ENCODE measurements around the gene CRACDL.

CRACDL gene, protein sequence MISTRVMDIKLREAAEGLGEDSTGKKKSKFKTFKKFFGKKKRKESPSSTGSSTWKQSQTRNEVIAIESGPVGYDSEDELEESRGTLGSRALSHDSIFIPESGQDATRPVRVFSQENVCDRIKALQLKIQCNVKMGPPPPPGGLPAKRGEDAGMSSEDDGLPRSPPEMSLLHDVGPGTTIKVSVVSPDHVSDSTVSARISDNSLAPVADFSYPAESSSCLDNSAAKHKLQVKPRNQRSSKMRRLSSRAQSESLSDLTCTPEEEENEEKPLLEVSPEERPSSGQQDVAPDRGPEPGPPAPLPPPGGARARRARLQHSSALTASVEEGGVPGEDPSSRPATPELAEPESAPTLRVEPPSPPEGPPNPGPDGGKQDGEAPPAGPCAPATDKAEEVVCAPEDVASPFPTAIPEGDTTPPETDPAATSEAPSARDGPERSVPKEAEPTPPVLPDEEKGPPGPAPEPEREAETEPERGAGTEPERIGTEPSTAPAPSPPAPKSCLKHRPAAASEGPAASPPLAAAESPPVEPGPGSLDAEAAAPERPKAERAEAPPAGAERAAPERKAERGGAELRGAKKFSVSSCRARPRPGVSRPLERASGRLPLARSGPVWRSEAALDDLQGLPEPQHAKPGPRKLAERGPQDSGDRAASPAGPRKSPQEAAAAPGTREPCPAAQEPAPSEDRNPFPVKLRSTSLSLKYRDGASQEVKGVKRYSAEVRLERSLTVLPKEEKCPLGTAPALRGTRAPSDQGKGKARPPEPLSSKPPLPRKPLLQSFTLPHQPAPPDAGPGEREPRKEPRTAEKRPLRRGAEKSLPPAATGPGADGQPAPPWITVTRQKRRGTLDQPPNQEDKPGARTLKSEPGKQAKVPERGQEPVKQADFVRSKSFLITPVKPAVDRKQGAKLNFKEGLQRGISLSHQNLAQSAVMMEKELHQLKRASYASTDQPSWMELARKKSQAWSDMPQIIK

DNA sequence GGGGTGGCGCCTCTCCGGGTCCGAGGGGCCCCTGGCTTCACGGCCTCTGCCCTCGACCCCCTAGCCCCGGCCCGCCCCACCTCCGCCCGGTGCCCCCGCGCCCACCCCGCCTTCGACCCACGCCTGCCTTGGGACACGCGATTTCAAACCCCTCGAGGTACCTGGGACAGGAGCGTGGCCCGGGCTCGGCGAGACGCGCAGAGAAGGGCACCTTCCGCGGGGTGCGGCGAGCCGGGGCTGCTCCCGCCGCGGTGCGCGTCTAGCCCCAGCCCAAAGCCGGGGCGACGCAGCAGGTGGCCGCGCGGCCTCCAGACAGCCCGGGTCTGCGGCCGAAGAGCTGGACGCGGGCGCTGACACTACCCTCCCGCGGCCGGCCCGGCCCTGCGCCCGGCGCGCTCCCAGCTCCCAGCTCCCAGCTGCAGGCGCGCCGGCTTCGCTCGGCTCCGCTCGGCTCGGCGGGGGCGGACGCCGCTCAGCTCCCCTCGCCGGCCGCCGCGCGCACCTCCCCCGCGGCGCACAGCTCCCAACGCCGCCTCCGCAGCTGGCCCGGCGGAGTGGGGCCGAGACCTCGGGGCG, at the start of gene CRACDL:
CRACDL (minus strand) TSS at position 449 of the 576 bp plus-strand sequence. CDS start 89,425 bp downstream, outside the sequence.
- H3K27ac ChIP-seq: peak within 1 kb of the TSS in 12 of 21 experiments; percentile 22 to 84 (median 60)
- peak within 1 kb of the TSS; percentile 34 to 49 (median 43) for H3K4me3 ChIP-seq

DNA sequence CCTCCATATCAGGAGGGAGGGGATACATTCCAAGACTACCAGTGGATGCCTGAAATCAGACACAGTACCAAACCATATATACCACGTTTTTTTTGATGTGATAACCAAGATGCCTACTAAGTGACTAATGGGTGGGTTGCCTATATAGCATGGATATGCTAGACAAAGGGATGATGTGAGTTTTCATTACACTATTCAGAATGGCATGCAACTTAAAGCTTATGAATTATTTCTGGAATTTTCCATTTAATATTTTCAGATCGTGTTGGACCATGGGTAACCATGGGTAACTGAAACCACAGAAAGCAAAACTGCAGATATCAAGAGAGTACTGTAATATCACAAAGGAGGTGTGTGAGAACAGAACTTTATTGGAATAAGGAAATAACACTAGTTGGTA, 39.6 kb upstream of the CRACDL start:
- H3K27ac ChIP-seq: no peak overlapping the region

DNA sequence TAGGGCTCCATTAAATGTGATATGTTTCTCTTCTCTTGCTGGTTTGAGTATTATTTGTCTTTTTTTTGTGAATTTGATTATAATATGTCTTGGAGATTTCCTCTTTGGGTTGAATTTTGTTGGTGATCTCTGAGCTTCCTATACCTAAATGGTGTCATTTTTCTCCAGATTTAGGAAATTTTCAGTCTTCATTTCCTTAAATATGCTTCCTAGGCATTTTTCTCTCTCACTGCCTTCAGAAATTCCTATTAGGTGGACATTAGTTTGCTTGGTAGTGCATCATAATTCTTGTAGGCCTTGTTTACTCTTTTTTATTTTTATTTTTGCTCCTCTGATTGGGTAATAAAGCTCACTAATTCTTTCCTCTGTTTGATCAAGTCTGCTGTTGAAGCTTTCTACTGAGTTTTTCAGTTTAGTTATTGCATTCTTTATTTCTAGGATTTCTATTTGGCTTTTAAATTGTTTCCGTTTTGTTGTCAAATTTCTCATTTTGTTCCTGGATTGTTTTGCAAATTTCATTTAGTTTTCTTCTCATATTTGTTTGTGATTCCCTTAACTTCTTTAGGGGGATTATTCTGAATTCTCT, 36.6 kb upstream of the CRACDL start:
- Histone ChIP-seq H3K27ac (no peak overlapping the region), H3K4me3 (no peak overlapping the region)

More for the DNA sequence above, 39.6 kb upstream of the CRACDL start:
- no peak overlapping the region for H3K4me3 ChIP-seq

DNA sequence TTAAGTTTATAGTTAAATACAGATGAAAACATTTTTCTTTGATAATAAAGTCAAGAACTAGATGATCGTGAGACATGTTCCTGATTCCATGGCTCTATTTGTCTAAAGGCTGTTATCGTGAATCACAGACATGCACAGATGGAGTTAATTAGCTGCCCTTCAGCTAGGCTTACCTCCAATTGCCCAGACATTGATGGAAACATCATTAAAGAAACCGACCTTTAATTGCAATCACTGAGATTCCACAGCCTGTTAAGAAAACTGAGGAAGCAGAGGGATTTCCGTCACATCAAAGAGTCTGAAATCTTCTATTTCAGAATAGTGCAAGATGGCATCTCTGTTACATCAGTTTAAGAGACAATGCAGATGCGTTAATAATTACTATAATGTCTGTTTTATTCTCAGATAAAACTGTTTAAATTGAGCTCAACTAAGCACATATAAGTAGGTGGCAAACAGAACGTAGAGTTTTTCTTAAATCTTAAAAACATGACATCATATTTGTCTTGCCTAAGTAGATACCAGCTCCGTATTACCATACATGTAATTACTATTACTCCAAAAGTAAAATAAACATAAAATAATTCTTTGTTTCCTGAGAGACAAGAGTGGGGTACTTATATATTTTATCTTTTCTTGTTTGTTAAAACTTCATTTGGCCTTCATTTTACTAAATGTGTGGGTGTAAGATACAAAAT, 23.9 kb upstream of the CRACDL start:
- no peak overlapping the region for H3K4me3 ChIP-seq
- no peak overlapping the region for H3K27ac ChIP-seq

DNA sequence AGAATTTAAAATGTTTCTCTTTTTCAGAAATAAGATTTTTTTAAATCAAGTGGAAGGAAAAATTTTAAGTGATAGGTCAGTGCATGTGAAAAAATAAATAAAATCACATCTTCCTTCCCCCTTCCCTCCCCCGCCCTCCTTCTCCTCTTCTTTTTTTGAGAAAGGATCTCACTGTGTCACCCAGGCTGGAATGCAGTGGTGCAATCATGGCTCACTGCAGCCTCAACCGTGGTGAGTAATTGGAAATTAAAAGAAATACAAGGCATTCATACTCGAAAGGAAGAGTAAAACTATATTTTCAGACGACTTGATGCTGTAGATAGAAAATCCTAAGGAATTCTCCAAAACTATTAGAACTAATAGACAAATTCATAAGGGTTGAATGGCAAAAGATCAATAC, 16.9 kb upstream of the CRACDL start:
- H3K27ac ChIP-seq: no peak overlapping the region

DNA sequence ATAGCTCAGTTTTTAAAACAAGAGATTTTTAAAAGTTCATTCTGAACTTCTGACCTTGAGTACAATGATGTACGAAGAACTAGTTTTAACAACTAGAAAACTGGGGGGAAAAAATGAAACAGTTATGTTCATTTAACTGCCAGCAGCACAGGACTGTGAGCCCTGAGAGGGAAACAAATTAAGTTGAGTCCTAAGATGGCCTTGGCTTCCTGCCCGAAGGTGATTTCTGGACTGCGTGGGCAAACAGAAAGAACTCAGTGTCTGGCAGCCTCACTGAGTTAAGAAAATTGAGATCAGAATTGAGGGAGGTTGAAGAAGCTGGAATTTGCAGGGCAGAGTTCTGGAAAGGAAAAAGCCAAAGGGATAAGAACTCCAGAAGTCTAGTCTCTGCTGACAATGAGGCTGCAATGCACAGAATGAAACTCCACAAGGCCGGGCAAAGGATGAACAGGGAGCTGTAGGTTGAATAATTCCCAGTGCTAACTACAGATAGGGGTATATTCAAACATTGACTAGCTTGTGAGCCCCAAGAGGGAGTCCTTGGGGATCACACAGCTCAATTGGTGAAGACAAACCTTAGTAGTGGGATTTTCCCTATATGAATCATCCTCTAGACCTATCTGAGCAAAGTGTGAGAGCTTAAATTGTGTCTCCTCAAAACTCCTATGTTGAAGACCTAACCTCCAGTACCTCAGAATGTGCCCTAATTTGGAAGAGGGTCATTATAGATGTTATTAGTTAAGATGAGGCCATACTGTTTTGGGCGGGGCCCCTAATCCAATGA, 13.1 kb upstream of the CRACDL start:
- H3K4me3 ChIP-seq: no peak overlapping the region
- H3K27ac ChIP-seq: no peak overlapping the region

More for the DNA sequence above, 16.9 kb upstream of the CRACDL start:
- H3K4me3 ChIP-seq: no peak overlapping the region

DNA sequence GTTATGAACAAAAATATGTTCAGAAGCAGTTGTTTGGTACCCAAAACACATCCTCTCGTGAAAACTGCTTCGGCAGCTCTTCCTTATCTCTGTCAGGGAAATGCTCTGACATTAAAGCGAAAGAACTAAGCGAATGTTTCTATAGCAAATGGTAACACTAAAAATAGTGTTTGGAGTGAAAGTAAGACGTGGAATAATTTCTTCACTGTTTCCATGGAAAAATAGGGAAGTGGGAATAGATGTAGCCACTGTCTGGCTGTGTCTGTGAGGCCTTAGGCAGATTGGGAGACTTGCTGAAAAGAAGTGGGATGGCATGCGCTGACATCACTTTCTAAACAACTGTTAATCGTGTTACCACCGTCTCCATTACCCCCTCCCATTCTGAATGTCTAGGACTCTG, 11.5 kb upstream of the CRACDL start:
- Histone ChIP-seq H3K4me3 (no peak overlapping the region), H3K27ac (no peak overlapping the region)

DNA sequence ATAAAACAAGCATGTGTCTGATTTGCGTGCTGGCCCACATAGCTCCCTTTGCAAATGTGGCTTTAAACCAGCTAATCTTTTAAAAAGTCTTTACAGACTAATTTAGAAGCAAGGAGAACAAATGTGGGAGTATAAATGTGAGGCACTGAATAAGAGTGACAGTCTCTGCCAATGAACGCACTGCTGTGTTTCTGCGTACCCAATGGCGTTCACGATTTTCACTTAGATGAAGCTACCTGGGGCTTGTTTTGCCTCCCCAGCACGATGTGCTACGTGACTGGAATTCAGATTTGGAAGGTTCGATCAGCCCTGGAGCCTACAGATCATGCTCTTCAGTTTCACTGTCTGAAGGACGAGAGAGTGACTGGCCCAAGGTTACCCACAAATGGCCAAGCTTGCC, 10.8 kb upstream of the CRACDL start:
- H3K4me3 ChIP-seq: no peak overlapping the region
- no peak overlapping the region for H3K27ac ChIP-seq

DNA sequence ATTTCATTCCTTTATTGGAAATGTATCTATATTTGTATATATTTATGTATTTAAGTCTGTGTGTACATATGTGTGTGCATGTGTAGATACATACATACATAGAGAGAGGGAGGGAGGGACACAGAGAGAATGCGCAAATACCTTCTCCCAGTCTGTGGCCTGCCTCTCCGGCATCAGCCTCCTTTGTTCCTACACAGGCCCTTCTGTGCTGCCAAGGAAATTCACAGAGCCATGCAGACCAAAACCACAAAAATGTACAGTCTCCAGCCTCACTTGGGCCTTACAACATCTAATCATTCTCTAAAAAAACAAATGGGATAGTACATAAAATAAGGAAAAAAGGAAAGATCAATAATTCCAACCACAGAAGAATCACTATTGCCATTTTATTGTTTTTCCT, 8.8 kb upstream of the CRACDL start:
- Histone ChIP-seq H3K27ac (no peak overlapping the region), H3K4me3 (no peak overlapping the region)

DNA sequence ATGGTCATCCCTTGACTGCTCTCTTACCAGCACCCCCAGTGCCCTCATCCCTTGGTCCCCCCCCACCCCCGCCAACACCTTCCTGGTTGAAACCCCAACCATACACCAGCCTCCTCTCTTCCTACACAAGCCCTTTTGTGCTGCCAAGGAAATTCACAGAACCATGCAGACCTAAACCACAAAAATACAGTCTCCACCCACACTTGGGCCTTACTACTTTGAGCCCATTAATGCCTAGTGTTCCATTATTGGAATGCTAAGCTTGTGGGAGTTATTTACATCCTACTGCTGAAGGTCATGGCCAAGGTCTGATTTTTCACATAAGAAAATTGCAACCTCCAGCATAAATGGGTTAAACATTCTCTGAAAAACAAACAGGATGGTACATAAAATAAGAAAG, 4.1 kb upstream of the CRACDL start:
- no peak overlapping the region for H3K27ac ChIP-seq

DNA sequence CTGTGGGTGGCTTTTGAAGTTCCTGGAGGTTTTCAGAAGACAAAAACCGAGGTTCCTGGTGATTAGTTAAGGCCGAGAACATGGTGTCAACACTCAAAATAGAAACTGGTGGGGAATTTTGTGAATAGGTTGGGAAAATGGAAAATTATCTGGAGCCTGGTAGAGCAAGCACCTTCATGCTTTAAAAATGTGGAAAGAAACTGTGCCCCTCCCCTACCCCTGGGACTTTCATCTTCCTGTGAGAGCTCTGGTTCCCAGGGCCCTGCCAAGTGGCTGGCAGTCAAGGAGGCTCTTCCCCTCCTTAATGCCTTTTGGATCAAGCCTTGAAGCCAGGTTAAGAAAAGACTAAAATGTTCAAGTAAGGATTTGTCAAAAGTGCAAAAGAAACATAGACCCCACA, 1.9 kb upstream of the CRACDL start:
- no peak overlapping the region for H3K4me3 ChIP-seq

More for the DNA sequence above, 4.1 kb upstream of the CRACDL start:
- no peak overlapping the region for H3K4me3 ChIP-seq

DNA sequence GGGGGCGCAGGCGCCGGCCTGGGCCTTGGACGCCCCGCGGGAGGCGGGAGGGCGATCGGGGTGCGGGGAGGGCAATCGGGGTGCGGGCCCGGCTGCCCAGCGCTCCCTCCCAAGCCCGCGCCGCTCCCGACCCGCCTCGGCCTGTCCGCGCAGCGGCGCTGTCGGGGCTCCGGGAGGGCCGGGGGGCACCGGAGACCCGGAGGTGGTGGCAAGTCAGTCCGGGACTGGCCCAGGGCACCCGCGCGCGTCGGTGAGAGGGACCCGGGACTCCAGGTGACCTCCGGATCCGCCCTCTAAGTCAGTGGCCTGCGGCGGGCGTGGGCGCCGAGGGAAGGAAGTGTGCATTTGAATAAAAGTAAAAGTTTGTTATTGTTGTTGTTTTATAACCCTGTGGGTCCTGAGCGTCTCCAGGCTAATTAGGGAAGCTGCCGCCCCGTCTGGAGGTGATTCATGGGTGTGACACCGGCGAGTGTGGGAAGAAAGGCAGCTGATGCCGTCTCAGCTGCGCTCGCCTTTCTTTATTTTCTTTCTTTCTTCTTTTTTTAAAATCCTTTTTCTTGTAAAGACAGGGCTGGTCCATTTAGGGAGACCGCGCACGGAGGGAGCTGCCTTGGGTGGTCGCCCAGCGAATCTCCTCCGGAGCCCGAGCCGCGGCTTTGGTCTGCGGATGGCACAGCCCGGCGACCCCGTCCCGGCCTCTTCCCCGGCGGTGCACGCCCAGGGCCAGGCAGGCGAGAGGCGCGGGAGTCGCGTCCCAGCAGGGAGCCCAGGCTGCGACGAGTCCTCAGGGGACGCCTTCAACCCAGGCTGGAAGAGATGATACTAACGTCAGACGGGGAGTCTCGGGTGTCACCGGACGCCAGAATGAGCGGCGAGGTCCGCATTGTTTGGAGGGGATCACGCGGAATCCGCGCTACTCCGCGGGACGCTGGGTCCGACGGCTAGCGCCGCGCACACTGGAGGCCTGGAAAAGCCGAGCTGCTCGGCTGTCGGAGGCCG, 627 bp upstream of the CRACDL start:
- Histone ChIP-seq H3K27ac (peak overlapping the region in 11 of 21 experiments; percentile 22 to 84 (median 61)), H3K4me3 (peak overlapping the region; percentile 30 to 49 (median 43))

More for the DNA sequence above, 1.9 kb upstream of the CRACDL start:
- no peak overlapping the region for H3K27ac ChIP-seq

DNA sequence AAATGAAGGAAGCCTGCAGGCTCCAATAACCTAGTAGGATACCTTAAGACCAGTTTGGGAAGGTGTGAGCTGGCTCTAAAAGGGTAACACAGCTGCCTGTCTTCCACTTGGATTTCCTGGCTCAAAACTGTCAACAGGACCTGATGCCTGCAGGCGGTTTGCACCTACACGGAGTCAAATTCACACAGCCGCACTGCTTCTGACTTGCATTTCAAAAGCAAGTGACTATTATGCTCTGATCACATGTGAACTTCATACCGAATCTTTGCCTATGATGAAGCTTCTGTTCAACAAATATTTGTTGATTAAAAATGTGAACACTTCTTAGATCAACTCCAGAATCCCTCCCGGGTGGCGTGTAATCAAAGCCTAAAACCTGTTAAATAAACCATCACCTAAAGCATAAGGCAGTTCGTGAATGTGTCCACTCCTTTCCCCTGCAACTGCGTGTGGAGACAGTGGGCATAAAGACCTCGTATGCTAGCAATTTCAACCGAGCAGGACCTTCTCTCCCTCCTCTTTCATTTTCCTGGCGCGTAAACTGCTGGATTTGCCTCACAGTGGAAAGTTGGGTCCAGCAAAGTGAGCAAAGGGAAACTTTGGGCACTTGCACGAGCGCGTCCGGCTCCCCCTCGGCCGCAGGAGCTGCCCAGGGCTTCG, 784 bp downstream of the CRACDL start:
- Histone ChIP-seq H3K4me3 (peak overlapping the region; percentile 34 to 49 (median 43)), H3K27ac (peak overlapping the region in 10 of 21 experiments; percentile 21 to 83 (median 53))

DNA sequence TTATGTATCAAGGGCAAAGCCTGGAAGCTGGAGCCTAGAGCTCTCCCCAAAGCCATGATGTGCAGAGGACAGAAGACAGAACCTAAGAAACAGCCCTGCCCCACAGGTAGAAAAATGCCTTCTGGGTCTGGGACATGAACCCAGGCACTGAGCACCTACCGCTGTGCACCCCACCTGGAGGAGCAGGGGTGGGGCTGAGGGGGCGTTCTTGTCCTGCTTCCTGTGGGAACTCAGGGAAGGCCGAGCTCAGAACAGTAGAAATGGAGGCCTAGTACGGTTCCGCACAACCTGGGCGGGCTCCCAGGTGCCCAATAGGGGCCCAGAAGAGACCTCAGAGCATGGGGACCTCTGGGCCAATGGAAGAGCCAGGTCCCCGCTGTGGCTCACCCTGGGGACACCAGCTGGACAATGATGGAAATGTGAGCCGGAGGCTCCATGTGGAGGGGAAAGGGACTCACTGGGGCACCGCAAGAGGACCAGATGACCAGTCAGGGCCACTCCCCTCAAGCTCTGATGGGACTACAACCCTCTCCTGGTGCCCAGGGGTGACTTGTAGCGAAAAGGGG, 3.2 kb downstream of the CRACDL start:
- Histone ChIP-seq H3K27ac (no peak overlapping the region), H3K4me3 (no peak overlapping the region)

DNA sequence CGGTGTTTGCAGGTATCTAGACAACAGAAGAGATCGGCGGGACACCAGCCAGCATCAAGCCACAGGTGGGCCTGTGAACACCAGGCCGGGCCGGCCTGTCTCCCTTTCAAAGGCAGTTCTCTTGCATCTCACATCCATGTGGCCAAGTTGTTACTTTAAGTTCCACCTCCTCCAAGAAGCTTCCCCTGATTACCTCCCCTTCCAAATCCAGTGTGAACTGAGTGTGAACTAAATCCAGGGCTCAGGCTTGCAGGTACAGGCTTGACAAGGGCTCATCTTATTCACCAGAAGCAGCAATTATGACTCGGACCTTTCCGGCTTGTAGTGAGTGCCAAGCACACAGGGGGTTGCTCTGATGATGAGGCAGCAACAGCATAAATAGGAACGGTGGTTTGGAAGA, 3.9 kb downstream of the CRACDL start:
- Histone ChIP-seq H3K4me3 (no peak overlapping the region), H3K27ac (no peak overlapping the region)

DNA sequence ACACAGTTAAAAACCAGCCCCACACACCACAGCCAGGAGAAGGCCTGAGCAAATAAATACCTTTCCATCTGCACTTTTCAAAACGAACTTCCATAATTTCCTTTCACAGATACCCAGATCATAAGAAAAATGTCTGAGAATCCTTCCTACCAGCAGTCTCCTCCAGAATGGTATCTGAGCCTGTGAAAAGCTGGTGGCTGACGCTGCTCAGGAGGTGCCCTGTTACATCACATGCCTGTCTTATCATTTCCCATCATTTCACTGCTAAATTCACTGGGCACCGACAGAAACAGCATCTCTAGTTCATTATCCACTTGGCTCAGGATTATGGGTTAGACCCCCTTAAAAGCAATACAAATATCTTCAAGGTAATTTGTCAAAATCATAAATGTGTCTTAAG, 4.4 kb downstream of the CRACDL start:
- no peak overlapping the region for H3K4me3 ChIP-seq
- no peak overlapping the region for H3K27ac ChIP-seq
